H7 (cell line): ENCODE data around the gene SPOCK1. TPM values are rescaled to one million over a fixed set of nuclear protein-coding genes. Genes with fewer than 3 reads are reported as not detected.
"Not testable (repeated sequence)": the region's sequence is repeated elsewhere in the genome, so short reads cannot be mapped to it uniquely, and the experiment has no call there.

Source experiments
- DNase-seq: peaks from one replicate; pipeline ENCODE4 v3.0.0; 2012
- H3K27me3 ChIP-seq: 2 replicates; pipeline ENCODE4 v1.6.0; 2011; ENCODE audit warnings: mild to moderate bottlenecking, low read length; ENCODE audit not compliant: control insufficient read depth, insufficient read depth
- H3K36me3 ChIP-seq: replicated peaks from 2 replicates; pipeline ENCODE4 v1.5.1; 2011; ENCODE audit warnings: low read length; ENCODE audit not compliant: control insufficient read depth, insufficient read depth
- H3K4me3 ChIP-seq: 2 replicates; pipeline ENCODE4 v1.5.1; 2011; ENCODE audit warnings: low read depth, mild to moderate bottlenecking, control low read depth, low read length, moderate library complexity; ENCODE audit not compliant: insufficient read depth
- total RNA-seq: library from RNA; depleted of rRNA; stranded (reverse); fragments of >200 nt; shearing (Covaris generic); gene quantifications from 2 replicates; pipeline ENCODE4 v1.2.3, GENCODE V29; 2014

SPOCK1 gene
- total RNA-seq, 1 experiment from 2014 or later = 1.4 TPM

DNA sequence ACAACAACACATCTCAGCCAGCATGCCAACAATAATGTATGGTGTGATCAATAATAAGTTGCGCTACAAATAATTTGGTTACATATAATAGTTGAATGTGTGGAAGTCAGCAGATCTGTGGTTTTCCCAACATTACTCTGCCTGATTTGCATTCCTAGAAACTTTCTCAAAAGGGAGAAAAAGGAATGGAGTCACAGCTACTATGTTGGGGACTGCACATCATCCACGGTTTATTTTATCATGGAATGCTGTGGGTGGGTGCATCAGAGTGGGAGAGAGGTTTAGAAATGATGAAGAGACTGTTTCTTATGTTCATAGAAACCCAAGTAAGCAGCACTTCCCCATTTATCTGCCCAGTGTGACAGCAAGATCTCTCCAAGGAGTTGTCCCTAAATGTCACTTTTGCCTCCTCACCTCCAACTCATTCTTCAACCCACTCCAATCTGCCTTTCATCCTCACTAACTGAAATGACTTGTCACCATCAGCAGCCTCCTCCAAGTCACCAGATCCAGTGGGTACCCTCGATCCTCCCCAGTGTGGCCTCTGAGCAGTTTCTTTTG, 2.8 kb upstream of the SPOCK1 start:
- Histone ChIP-seq H3K27me3 (peaks cover 21% of the 10 kb centered on the region), H3K4me3 (no peak overlapping the region), H3K36me3 (no peaks in the 10 kb centered on the region)
- no peak for DNase-seq

GRCh38 chr5:137501226-137501625, 2.1 kb upstream of the SPOCK1 start:
- no peaks in the 10 kb centered on the region for H3K36me3 ChIP-seq
- peaks cover 24% of the 10 kb centered on the region for H3K27me3 ChIP-seq
- no peak for DNase-seq
- no peak overlapping the region for H3K4me3 ChIP-seq

- H3K27me3 ChIP-seq = peaks cover 24% of the 10 kb centered on the region
- H3K4me3 ChIP-seq = no peak overlapping the region
- DNase-seq = no peak
- H3K36me3 ChIP-seq = no peaks in the 10 kb centered on the region
Observed at GRCh38 chr5:137500615-137501225, 1.6 kb upstream of the SPOCK1 start.

GRCh38 chr5:137499506-137499847, 351 bp upstream of the SPOCK1 start:
- DNase-seq, H3K4me3 ChIP-seq, H3K36me3 ChIP-seq: not testable (repeated sequence)
- H3K27me3 ChIP-seq = peaks cover 26% of the 10 kb centered on the region

DNA sequence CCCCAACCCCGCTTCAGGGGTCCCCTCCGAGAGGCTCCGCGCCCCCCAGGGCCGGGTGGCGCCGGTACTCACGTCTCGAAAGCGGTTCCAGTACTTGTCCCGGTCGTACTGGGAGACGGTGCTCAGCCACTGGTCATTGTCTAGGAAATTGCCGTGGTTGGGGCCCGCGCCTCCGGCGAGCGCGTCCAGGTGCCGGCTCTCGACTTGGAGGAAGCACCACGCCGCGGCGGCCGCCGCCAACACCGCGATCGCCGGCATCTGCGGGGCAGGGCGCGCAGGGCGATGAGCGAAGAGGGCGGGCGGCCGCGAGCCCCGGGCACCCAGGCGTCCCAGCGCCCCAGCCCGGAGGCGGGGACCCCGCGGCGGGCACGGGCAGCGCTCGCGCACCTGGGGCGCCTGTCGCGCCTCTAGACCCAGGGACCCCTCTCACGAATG, 808 bp downstream of the SPOCK1 start:
- DNase-seq = peak; percentile 83
- H3K27me3 ChIP-seq = peaks cover 26% of the 10 kb centered on the region
- H3K36me3 ChIP-seq = no peaks in the 10 kb centered on the region
- peak overlapping the region; percentile 56 for H3K4me3 ChIP-seq

DNA sequence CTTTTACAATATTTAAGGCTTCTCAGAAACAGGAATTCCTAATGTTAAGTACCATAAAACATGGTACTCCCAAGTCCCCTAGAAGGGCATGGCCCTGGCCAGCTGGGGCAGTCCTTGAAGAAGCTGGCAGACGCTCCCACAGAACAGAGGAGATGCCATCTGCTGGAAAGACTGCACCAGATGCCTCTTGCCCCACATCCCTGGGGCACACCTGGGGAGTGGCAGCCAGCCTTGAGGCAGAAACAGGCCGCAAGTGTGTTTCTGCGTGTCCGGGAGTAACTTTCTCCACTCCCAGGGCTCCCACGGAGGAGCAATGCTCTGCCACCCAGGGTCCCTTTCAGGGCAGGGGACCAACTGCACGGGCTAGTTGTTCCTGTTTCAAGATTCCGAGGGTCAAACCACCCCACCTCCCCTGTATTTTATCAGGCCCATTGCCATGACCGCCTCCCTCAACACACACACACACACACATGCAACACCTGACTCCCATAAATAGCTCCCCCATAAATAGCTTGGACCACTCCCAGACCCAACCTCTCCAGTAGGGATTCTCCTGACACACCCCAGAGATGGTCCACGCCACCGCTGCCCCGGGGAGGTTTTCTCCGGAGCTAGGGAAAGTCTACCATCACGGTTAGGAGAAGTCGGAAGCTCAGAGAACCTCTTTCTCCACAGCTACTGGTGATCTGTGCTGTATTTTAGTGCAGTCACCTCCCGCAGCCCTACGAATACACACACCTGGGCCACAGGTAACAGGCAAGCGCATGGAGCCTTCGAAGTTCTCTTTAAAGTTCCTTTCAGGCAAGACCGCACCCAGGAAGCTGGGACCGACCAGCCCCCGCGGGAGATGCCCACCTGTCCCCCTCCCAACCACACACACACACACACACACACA, 1.5 kb downstream of the SPOCK1 start:
- peaks cover 26% of the 10 kb centered on the region for H3K27me3 ChIP-seq
- DNase-seq = peak; percentile 46
- H3K4me3 ChIP-seq = peak overlapping the region; percentile 56; the same call in 1 of the 2 replicates
- H3K36me3 ChIP-seq = no peaks in the 10 kb centered on the region

GRCh38 chr5:137496919-137497318, 2.2 kb downstream of the SPOCK1 start:
- Histone ChIP-seq H3K27me3 (peaks cover 26% of the 10 kb centered on the region), H3K4me3 (no peak overlapping the region), H3K36me3 (no peaks in the 10 kb centered on the region)
- no peak for DNase-seq

DNA sequence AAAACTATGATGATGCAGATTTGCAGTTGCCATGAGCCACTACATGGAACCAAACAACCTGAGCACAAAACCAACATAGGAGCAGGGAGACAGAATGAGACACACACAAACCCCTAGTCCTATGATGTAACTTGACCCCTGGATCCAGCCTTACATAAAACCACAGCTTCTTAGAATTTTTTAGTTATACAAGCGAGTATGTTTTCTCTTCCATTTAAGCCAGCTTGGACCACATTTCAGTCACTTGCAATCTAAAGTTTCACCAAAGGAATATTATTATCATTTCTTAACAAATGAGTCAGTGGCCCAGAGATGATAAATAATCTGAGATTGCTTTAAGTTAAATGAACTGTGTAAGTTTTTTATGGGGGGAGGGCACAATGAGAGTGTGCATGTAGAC, 6.8 kb downstream of the SPOCK1 start:
- H3K4me3 ChIP-seq = no peak overlapping the region
- no peak for DNase-seq
- no peaks in the 10 kb centered on the region for H3K36me3 ChIP-seq
- peaks cover 9% of the 10 kb centered on the region for H3K27me3 ChIP-seq

GRCh38 chr5:137491121-137491520, 8.0 kb downstream of the SPOCK1 start:
- Histone ChIP-seq H3K4me3 (no peak overlapping the region), H3K27me3 (peaks cover 2% of the 10 kb centered on the region; the same call in 1 of the 2 replicates), H3K36me3 (no peaks in the 10 kb centered on the region)
- no peak for DNase-seq

DNA sequence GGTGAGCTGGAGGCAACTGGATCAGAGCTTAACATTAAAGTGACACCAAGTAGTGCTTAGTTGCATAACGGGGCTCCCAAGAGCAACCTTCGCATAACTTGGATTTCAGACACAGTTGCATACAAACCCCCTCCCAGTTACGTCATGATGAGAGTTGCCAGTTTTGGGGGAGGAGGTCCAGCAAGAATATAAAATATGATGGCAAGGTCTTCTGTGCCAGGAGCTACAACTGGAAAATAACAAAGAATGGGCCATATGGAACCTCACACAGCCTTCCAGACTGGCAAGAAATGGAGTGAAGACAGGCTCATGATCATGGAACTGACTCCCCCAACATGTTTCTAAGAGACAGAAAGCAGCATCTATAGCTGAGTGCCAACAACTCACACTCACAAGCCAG, 8.5 kb downstream of the SPOCK1 start:
- H3K27me3 ChIP-seq = peaks cover 2% of the 10 kb centered on the region; the same call in 1 of the 2 replicates
- H3K36me3 ChIP-seq = no peaks in the 10 kb centered on the region
- no peak overlapping the region for H3K4me3 ChIP-seq
- no peak for DNase-seq

GRCh38 chr5:137488974-137489373, 10.2 kb downstream of the SPOCK1 start:
- H3K4me3 ChIP-seq = no peak overlapping the region
- no peak for DNase-seq
- no peaks in the 10 kb centered on the region for H3K27me3 ChIP-seq
- no peaks in the 10 kb centered on the region for H3K36me3 ChIP-seq

DNA sequence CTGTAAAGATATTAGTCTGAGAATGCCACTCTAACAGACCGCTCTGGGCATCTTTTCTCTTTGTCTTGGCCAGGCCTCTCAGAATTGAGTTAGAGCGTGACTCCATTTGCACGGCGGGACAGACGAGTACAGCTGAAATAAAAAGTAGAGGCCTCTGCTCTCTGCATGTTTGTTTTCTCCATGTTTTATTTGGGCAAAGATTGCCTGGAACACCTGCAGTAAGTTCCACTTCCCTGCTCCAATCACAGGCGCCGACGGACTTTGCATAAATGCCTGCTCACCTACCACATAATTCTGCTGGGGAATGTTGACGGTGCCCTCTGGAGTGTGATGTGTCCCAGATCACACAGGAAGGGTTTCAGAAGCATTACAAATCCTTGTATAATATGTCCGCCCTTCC, 10.6 kb downstream of the SPOCK1 start:
- Histone ChIP-seq H3K27me3 (no peaks in the 10 kb centered on the region), H3K4me3 (no peak overlapping the region), H3K36me3 (no peaks in the 10 kb centered on the region)
- no peak for DNase-seq

- H3K27me3 ChIP-seq = no peaks in the 10 kb centered on the region
- DNase-seq = no peak
- no peak overlapping the region for H3K4me3 ChIP-seq
- no peaks in the 10 kb centered on the region for H3K36me3 ChIP-seq
Observed at GRCh38 chr5:137487600-137487999, 11.5 kb downstream of the SPOCK1 start.

GRCh38 chr5:137486707-137487106, 12.4 kb downstream of the SPOCK1 start:
- no peaks in the 10 kb centered on the region for H3K27me3 ChIP-seq
- no peaks in the 10 kb centered on the region for H3K36me3 ChIP-seq
- H3K4me3 ChIP-seq = no peak overlapping the region
- DNase-seq = no peak

DNA sequence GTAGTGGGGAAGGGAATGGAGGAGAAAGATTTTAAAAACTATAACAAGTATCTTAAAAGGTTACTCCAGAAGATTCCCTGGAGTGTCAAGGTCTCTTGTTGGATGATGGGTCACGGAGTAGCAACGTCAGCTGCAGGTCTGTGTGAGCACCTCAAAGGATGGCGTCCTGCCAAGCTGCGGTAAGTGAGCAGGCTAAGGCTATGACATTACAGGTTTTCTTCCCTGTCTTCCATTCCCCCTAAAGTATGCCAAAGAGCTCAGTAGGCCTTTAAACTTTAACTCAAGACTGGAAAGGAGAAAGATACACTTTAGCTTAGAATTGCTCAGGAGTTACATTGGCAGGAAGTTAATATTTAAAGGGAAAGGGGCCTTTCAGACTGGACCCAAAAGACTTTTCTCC, 17.5 kb downstream of the SPOCK1 start:
- no peak for DNase-seq
- no peaks in the 10 kb centered on the region for H3K36me3 ChIP-seq
- no peak overlapping the region for H3K4me3 ChIP-seq
- H3K27me3 ChIP-seq = no peaks in the 10 kb centered on the region
